Peyer's patch (tissue), 4 donors: ENCODE measurements around the gene COLGALT1.
"Not testable (repeated sequence)": the region's sequence is repeated elsewhere in the genome, so short reads cannot be mapped to it uniquely, and the experiment has no call there.

Experiments used
- CTCF ChIP-seq, 6 experiments: fragments of 450-650 bp in 4 of 6; fragments of 200-600 bp in 2 of 6; sonication (generic) in 1 of 6; IDR thresholded peaks; one replicate each; pipeline ENCODE4 v1.5.1; 2017 to 2019; ENCODE audit warnings: antibody characterized with exemption in 6 of 6, mild to moderate bottlenecking in 3 of 6, moderate library complexity in 1 of 6
- POLR2A ChIP-seq, 2 donors: fragments of 450-650 bp; IDR thresholded peaks; one replicate each; pipeline ENCODE4 v1.5.1; 2017; ENCODE audit warnings: antibody characterized with exemption in 2 of 2, mild to moderate bottlenecking in 2 of 2, moderate library complexity in 2 of 2

- TF ChIP-seq CTCF, POLR2A (IDR thresholded peaks at IDR 0.05): not testable (repeated sequence)
Observed at GRCh38 chr19:17518654-17519053, 36.8 kb upstream of the COLGALT1 start.
